Measurements from ENCODE around the gene ITGAE.

GRCh38 chr17:3768341-3768740 lies 32.6 kb downstream of the ITGAE start:
- TF ChIP-seq MYC (IDR thresholded peaks at IDR 0.05; ENCODE audit: borderline replicate concordance, low read length) (no peak), CTCF (IDR thresholded peaks at IDR 0.05) (no peak), RAD21 (conservative IDR thresholded peaks at IDR 0.05 in 1 of 2, IDR thresholded peaks at IDR 0.05 in 1 of 2) (no peak), MAX (IDR thresholded peaks at IDR 0.05) (no peak), MAZ (IDR thresholded peaks at IDR 0.05; ENCODE audit: borderline replicate concordance, low read depth, low read length) (no peak)

All from A549 (cell line).